Sigmoid colon (tissue), 7 donors: Measurements from ENCODE around the gene CAMK1D. TPM values are rescaled to one million over a fixed set of nuclear protein-coding genes. Genes with fewer than 3 reads are reported as not detected.

Experiments used
- DNase-seq: peaks from one replicate; pipeline ENCODE4 v3.0.0-alpha.2; 2019
- H3K27ac ChIP-seq, 4 donors: fragments of 200-600 bp; sonication (generic); one replicate each; pipeline ENCODE4 v1.5.1; 2016 to 2019; ENCODE audit warnings: mild to moderate bottlenecking in 1 of 4
- H3K27me3 ChIP-seq, 3 donors: fragments of 200-600 bp; sonication (generic); one replicate each; pipeline ENCODE4 v1.5.1; 2019; ENCODE audit warnings: mild to moderate bottlenecking in 1 of 3
- H3K36me3 ChIP-seq, 4 donors: fragments of 200-600 bp; sonication (generic); one replicate each; pipeline ENCODE4 v1.5.1; 2016 to 2019
- H3K4me1 ChIP-seq, 4 donors: fragments of 200-600 bp; sonication (generic); one replicate each; pipeline ENCODE4 v1.5.1; 2017 to 2019
- H3K4me3 ChIP-seq, 4 donors: fragments of 200-600 bp; sonication (generic); one replicate each; pipeline ENCODE4 v1.5.1; 2017 to 2019; ENCODE audit warnings: mild to moderate bottlenecking in 2 of 4, moderate library complexity in 1 of 4
- H3K9me3 ChIP-seq, 4 donors: fragments of 200-600 bp in 3 of 4; sonication (generic) in 3 of 4; one replicate each; pipeline versions ENCODE4 v1.5.1 to v1.6.1; 2013 to 2019
- EP300 ChIP-seq, 4 donors: sonication (generic); formaldehyde crosslinking; IDR thresholded peaks; one replicate each; pipeline ENCODE4 v1.6.1; 2017; ENCODE audit warnings: antibody characterized with exemption in 4 of 4
- POLR2A ChIP-seq, 2 donors: fragments of 450-650 bp; IDR thresholded peaks; one replicate each; pipeline ENCODE4 v1.6.1; 2016; ENCODE audit warnings: antibody characterized with exemption in 2 of 2, mild to moderate bottlenecking in 2 of 2, moderate library complexity in 2 of 2
- POLR2AphosphoS5 ChIP-seq, 4 donors: sonication (generic); formaldehyde crosslinking; IDR thresholded peaks; one replicate each; pipeline ENCODE4 v1.6.1; 2017; ENCODE audit warnings: antibody characterized with exemption in 4 of 4
- WGBS, 2 donors: extraction: QIAGEN DNeasy Blood & Tissue Kit; methylation state at CpG; one replicate each; pipeline ENCODE4 v1.1.7; 2013; 5-methylcytosine and 5-hydroxymethylcytosine counted together
- intact Hi-C: fragments of 100-400 bp; cut with DNase I; formaldehyde crosslinking; loops from one replicate; pipeline ENCODE4 v1.15.1; 2023
- polyA plus RNA-seq, 3 donors: library from polyadenylated mRNA; stranded (reverse); fragments of 200-250 nt; gene quantifications; one replicate each; pipeline ENCODE4 v1.2.3, GENCODE V29; 2013
- total RNA-seq, 4 donors: library from RNA; depleted of rRNA; stranded (reverse); fragments of >200 nt; gene quantifications; one replicate each; pipeline ENCODE4 v1.1.0, GENCODE V29; 2016
- TF ChIP-seq, protein P1 (sequence below), 4 experiments: fragments of 450-650 bp in 3 of 4; fragments of 200-600 bp in 1 of 4; IDR thresholded peaks; one replicate each; pipeline ENCODE4 v1.5.1; 2016 to 2019; ENCODE audit warnings: antibody characterized with exemption in 4 of 4, mild to moderate bottlenecking in 3 of 4, moderate library complexity in 2 of 4
- donor health status: healthy with polysubstance abuse.
- donor health status: Bipolar disorder and iron deficiency.
- donor health status: healthy.

CAMK1D gene
- total and polyA plus RNA-seq, 7 donors = 7.2 to 11.5 (median 8.6) TPM

DNA sequence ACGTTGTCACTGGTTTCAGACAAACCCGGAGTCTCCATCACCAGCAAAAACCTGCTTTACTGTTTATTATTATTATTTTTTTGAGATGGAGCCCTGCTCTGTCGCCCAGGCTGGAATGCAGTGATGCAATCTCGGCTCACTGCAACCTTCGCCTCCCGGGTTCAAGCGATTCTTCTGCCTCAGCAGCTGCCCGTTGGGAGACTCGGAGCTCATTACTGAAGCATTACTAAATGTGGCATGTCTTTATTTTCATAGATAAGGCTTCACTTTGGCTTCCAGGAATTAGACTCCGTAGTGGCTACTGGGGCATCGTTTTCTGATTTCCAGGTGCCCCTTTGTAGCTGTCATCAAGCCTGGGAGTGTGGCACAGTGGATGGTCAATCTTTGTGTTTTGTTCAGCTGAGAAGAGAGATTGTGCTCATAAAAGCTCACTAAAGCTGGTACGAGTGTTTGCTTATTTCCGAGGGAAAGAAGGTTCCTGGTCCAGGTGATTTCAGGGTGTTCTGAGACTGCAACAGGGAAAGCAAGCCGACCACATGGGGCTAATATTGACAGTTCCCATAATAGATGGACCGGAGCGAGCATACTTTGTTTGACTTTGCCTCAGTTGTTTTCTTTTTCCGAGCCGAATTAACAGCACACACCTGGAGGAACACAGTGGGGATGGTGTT is 163.1 kb downstream of the CAMK1D start:
- intact Hi-C loops = no loop called here
- H3K27ac ChIP-seq = no peak overlapping the region
- no peaks in the 10 kb centered on the region for H3K27me3 ChIP-seq
- H3K4me3 ChIP-seq = no peak overlapping the region
- no peak for DNase-seq
- no peaks in the 10 kb centered on the region for H3K9me3 ChIP-seq
- no peaks in the 10 kb centered on the region for H3K4me1 ChIP-seq
- 52 to 80% methylated on average over 18 of the region's 18 CpGs for WGBS, 2 donors
- no peak for TF ChIP-seq EP300 (IDR thresholded peaks at IDR 0.05)
- TF ChIP-seq, protein P1, sequence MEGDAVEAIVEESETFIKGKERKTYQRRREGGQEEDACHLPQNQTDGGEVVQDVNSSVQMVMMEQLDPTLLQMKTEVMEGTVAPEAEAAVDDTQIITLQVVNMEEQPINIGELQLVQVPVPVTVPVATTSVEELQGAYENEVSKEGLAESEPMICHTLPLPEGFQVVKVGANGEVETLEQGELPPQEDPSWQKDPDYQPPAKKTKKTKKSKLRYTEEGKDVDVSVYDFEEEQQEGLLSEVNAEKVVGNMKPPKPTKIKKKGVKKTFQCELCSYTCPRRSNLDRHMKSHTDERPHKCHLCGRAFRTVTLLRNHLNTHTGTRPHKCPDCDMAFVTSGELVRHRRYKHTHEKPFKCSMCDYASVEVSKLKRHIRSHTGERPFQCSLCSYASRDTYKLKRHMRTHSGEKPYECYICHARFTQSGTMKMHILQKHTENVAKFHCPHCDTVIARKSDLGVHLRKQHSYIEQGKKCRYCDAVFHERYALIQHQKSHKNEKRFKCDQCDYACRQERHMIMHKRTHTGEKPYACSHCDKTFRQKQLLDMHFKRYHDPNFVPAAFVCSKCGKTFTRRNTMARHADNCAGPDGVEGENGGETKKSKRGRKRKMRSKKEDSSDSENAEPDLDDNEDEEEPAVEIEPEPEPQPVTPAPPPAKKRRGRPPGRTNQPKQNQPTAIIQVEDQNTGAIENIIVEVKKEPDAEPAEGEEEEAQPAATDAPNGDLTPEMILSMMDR (IDR thresholded peaks at IDR 0.05) = no peak
- TF ChIP-seq POLR2A (IDR thresholded peaks at IDR 0.05) = no peak
- TF ChIP-seq POLR2AphosphoS5 (IDR thresholded peaks at IDR 0.05) = no peak
- H3K36me3 ChIP-seq = no peaks in the 10 kb centered on the region

DNA sequence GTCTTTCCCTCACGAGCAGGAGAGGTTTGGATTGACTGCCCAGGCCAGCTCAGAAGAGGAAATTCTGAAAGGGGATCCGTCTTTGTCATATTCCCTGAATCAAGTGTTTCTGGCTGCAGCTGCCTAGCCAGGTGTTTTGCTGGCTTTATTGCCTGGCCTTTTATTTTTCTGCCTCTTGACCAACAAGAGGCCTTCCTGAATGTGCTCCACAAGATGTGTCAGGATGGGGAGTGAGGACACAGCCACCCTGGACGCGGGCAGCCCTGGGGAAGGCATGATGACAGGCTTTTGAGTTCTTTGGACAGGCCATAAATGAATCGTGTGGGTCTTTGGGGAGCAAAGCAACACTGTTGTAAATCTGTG is 163.6 kb downstream of the CAMK1D start:
- H3K36me3 ChIP-seq = no peaks in the 10 kb centered on the region
- WGBS, 2 donors = 43 to 75% methylated on average over 5 of the region's 5 CpGs
- DNase-seq = no peak
- H3K27me3 ChIP-seq = no peaks in the 10 kb centered on the region
- intact Hi-C loops = no loop called here
- H3K27ac ChIP-seq = no peak overlapping the region
- H3K4me1 ChIP-seq = no peaks in the 10 kb centered on the region
- no peaks in the 10 kb centered on the region for H3K9me3 ChIP-seq
- no peak overlapping the region for H3K4me3 ChIP-seq
- TF ChIP-seq EP300 (IDR thresholded peaks at IDR 0.05) = no peak
- TF ChIP-seq, protein P1 (IDR thresholded peaks at IDR 0.05) = no peak
- TF ChIP-seq POLR2AphosphoS5 (IDR thresholded peaks at IDR 0.05) = no peak
- no peak for TF ChIP-seq POLR2A (IDR thresholded peaks at IDR 0.05)

DNA sequence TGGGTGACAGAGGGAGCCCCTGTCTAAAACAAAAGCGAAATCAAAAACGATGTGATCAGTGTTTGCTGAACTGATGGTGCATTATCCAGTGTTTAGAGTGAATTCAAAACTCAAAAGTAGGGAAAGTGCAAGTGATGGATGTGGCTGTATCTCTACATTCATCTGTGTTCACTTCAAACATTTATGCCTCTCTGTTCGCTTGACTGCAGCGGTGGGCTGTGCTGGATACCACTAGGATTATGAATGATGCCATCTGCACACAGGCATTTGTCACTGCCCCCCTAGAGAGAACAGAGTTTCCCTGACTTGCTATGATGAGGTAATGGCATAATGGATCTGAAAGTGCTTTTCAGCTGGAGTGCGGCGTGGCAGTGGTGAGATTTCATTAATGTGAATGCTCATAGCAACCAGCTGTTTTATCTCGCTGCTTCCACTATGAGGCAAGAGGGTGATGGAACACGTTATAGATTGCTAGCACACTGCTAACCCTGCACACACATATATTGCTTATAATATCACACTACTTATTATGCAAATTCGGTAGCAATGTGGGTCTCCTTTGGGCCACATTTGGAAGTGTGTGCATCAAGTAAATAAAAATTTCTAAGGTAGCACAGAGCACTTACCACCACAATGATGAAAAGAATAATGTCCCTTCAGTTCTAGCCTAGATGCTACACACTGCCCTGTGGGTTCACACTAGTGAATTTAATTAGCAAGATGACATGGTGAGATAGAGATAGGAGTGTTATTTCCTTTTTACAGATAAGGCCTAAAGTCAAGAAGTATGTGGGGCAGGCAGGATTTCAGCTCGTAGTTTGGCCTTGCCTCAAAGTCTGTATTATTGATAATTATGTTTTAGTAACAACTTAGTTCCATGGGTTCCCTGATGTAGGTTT is 164.7 kb downstream of the CAMK1D start:
- no peak for DNase-seq
- TF ChIP-seq POLR2A (IDR thresholded peaks at IDR 0.05) (no peak), POLR2AphosphoS5 (IDR thresholded peaks at IDR 0.05) (no peak), EP300 (IDR thresholded peaks at IDR 0.05) (no peak)
- TF ChIP-seq, protein P1 (IDR thresholded peaks at IDR 0.05) = no peak
- intact Hi-C loops = no loop called here

DNA sequence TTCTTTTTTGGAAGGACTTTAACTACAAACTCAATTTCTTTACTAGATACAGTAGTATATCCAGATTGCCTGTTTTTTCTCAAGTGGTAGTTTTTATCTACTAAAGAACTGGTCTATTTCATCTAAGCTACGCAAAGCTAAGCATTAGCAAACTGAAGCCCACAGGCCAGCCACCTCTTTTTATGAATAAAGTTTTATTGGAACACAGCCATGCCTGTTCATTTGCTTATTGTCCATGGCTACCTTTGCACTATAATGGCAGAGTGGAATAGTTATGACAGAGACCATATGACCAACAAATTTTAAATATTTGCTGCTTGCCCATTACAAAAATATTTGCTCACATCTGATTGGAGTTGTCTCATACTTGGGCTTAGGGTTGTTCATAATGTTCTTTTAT is 168.7 kb downstream of the CAMK1D start:
- 97 to 100% methylated on average over 1 of the region's 1 CpG for WGBS, 2 donors
- H3K27me3 ChIP-seq = no peaks in the 10 kb centered on the region
- DNase-seq = no peak
- no peak overlapping the region for H3K27ac ChIP-seq
- intact Hi-C loops = no loop called here
- no peak for TF ChIP-seq POLR2A (IDR thresholded peaks at IDR 0.05)
- TF ChIP-seq, protein P1 (IDR thresholded peaks at IDR 0.05) = no peak
- H3K36me3 ChIP-seq = no peaks in the 10 kb centered on the region
- H3K9me3 ChIP-seq = no peaks in the 10 kb centered on the region
- H3K4me1 ChIP-seq = no peaks in the 10 kb centered on the region
- no peak overlapping the region for H3K4me3 ChIP-seq

More for the DNA sequence above, 164.7 kb downstream of the CAMK1D start:
- no peak overlapping the region for H3K4me3 ChIP-seq
- H3K27me3 ChIP-seq = no peaks in the 10 kb centered on the region
- H3K4me1 ChIP-seq = no peaks in the 10 kb centered on the region
- no peak overlapping the region for H3K27ac ChIP-seq
- 84 to 85% methylated on average over 10 of the region's 10 CpGs for WGBS, 2 donors
- H3K36me3 ChIP-seq = no peaks in the 10 kb centered on the region
- no peaks in the 10 kb centered on the region for H3K9me3 ChIP-seq
